ENCODE data around the gene AKAP1. TPM values are rescaled to one million over a fixed set of nuclear protein-coding genes. Genes with fewer than 3 reads are reported as not detected.

Gene AKAP1
- total and polyA plus RNA-seq, 11 donors: 55.8 to 240 (median 128) TPM

DNA sequence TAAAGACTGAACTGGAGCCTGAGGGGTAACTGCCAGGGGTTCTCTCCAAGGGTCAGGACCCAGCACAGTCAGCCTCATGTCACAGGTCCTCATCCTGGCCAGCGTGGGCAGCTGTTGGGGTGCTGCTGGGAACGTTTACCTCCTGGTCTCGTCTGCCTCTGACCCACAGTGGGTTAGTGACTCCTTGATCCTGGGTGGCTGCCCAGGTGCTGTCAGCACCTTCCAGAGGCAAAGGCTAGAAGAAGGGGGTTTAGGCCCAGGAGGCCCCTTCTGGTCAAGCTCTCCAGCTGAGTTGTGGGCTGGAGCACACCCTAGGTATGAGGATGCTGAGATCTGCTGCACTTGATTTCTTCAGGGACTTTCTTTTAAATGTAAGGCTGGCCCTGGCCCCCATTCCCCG, 30.3 kb downstream of the AKAP1 start:
- Histone ChIP-seq H3K9me3 (no peaks in the 10 kb centered on the region), H3K36me3 (peaks cover 7 to 89% (median 72%) of the 10 kb centered on the region in 9 donors), H3K4me1 (peaks cover 0 to 55% (median 36%) of the 10 kb centered on the region in 12 donors), H3K27me3 (no peaks in the 10 kb centered on the region), H3K4me3 (no peak overlapping the region), H3K27ac (peak overlapping the region in 3 of 12 donors; percentile 25 to 30 (median 27))
- intact Hi-C loops (cut with DNase I): loop anchor here in 4 of 10 donors (10.0 kb wide), 1 partner anchor 111 kb away; no protein-coding TSS in a partner anchor
- WGBS, 4 donors: 46 to 66% (median 59%) methylated on average over 4 of the region's 4 CpGs
- TF ChIP-seq POLR2A (IDR thresholded peaks at IDR 0.05): no peak
- TF ChIP-seq, protein P1, sequence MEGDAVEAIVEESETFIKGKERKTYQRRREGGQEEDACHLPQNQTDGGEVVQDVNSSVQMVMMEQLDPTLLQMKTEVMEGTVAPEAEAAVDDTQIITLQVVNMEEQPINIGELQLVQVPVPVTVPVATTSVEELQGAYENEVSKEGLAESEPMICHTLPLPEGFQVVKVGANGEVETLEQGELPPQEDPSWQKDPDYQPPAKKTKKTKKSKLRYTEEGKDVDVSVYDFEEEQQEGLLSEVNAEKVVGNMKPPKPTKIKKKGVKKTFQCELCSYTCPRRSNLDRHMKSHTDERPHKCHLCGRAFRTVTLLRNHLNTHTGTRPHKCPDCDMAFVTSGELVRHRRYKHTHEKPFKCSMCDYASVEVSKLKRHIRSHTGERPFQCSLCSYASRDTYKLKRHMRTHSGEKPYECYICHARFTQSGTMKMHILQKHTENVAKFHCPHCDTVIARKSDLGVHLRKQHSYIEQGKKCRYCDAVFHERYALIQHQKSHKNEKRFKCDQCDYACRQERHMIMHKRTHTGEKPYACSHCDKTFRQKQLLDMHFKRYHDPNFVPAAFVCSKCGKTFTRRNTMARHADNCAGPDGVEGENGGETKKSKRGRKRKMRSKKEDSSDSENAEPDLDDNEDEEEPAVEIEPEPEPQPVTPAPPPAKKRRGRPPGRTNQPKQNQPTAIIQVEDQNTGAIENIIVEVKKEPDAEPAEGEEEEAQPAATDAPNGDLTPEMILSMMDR (IDR thresholded peaks at IDR 0.05): no peak
- DNase-seq (no peak), ATAC-seq (peak in 1 of 4 donors; percentile 5)

GRCh38 chr17:57115916-57116315, 30.9 kb downstream of the AKAP1 start:
- no peak overlapping the region for H3K4me3 ChIP-seq
- peaks cover 0 to 54% (median 30%) of the 10 kb centered on the region in 12 donors for H3K4me1 ChIP-seq
- intact Hi-C loops (cut with DNase I): loop anchor here in 4 of 10 donors (10.0 kb wide), 1 partner anchor 111 kb away; no protein-coding TSS in a partner anchor
- ATAC-seq (no peak), DNase-seq (no peak)
- no peaks in the 10 kb centered on the region for H3K9me3 ChIP-seq
- no peak for TF ChIP-seq POLR2A (IDR thresholded peaks at IDR 0.05)
- TF ChIP-seq, protein P1 (IDR thresholded peaks at IDR 0.05): no peak
- H3K36me3 ChIP-seq: peaks cover 7 to 94% (median 78%) of the 10 kb centered on the region in 9 donors
- no peaks in the 10 kb centered on the region for H3K27me3 ChIP-seq
- H3K27ac ChIP-seq: peak overlapping the region in 1 of 12 donors; percentile 30
- 92 to 96% (median 94%) methylated on average over 21 of the region's 21 CpGs for WGBS, 4 donors

DNA sequence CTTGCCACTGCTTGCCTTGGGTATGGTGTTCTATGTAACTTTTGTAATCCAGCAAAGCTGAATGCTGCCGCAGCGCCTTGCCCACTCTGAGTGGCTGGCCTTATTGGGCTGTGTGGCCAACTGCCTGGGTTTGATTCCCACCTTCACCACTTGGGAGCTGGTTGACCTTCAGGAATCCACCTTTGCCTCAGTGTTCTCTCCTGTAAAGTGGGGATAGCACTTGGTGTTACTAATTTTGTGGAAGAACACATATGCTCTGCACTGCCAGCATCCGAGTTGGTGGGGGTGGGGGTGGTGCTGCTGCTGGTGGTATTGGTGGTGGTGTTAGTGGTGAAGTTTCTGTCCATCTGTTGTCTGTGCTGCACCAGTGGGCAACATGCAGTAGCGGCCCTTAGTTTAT, 32.8 kb downstream of the AKAP1 start:
- Histone ChIP-seq H3K4me1 (peaks cover 0 to 48% (median 17%) of the 10 kb centered on the region in 12 donors), H3K27ac (no peak overlapping the region), H3K36me3 (peaks cover 7 to 91% (median 73%) of the 10 kb centered on the region in 9 donors), H3K27me3 (no peaks in the 10 kb centered on the region), H3K9me3 (no peaks in the 10 kb centered on the region), H3K4me3 (no peak overlapping the region)
- TF ChIP-seq, protein P1 (IDR thresholded peaks at IDR 0.05): no peak
- no peak for TF ChIP-seq POLR2A (IDR thresholded peaks at IDR 0.05)
- ATAC-seq (no peak), DNase-seq (no peak)
- intact Hi-C loops (cut with DNase I): loop anchor here in 4 of 10 donors (10.0 kb wide), 1 partner anchor 113 kb away; no protein-coding TSS in a partner anchor
- 93 to 96% (median 95%) methylated on average over 4 of the region's 4 CpGs for WGBS, 4 donors

DNA sequence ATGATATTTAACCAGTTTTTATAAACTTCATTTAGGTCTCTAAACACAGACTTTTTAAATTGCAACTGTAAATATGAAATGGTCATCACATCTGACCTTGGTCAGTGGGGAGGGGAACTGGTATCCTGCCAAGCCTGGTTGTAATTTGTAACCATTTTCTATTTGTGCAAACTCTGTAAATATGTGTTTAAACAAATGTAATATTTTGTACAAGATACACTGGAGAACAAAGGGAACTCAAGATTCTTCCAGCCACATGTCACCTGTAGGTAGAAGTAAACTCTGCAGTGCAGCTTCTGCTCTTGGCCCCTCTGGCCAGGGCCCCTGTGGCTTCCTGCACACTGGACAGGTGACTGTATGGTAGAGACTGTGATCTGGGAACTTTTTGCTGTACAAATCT, 35.8 kb downstream of the AKAP1 start:
- intact Hi-C loops (cut with DNase I): loop anchor here in 8 of 10 donors (10.0 kb wide), 6 partner anchors 544 to 994 kb away; partner anchors contain the start of gene SRSF1 (in 1 of the 8)
- DNase-seq (no peak), ATAC-seq (no peak)
- Histone ChIP-seq H3K27me3 (no peaks in the 10 kb centered on the region), H3K36me3 (peaks cover 7 to 94% (median 76%) of the 10 kb centered on the region in 9 donors), H3K27ac (peak overlapping the region in 2 of 12 donors; percentile 9 to 41), H3K4me1 (peaks cover 0 to 19% (median 0%) of the 10 kb centered on the region in 12 donors), H3K9me3 (no peaks in the 10 kb centered on the region), H3K4me3 (no peak overlapping the region)
- no peak for TF ChIP-seq POLR2A (IDR thresholded peaks at IDR 0.05)
- TF ChIP-seq, protein P1 (IDR thresholded peaks at IDR 0.05): no peak
